Mesothelial cell of epicardium (in vitro differentiated cells): ENCODE measurements around the gene ARG2. TPM values are rescaled to one million over a fixed set of nuclear protein-coding genes. Genes with fewer than 3 reads are reported as not detected.
A peak's percentile ranks its signal among the peaks of the same experiment; 100 is the strongest.

Source experiments
- DNase-seq, 2 experiments: peaks; one replicate each; pipeline ENCODE4 v3.0.0; 2021; ENCODE audit warnings: low spot score in 2 of 2; ENCODE audit not compliant: unreplicated experiment in 2 of 2
- H3K27ac Mint-ChIP-seq: 2 replicates; pipeline ENCODE4 v1.8.0; 2021; ENCODE audit warnings: mixed read lengths
- H3K27me3 Mint-ChIP-seq: 2 replicates; pipeline ENCODE4 v1.8.0; 2021; ENCODE audit warnings: low read depth, mixed read lengths
- H3K36me3 Mint-ChIP-seq: 2 replicates; pipeline ENCODE4 v1.8.0; 2021; ENCODE audit warnings: mixed read lengths
- H3K4me1 Mint-ChIP-seq: 2 replicates; pipeline ENCODE4 v1.8.0; 2021; ENCODE audit warnings: mixed read lengths
- H3K4me3 Mint-ChIP-seq: 2 replicates; pipeline ENCODE4 v1.8.0; 2021; ENCODE audit warnings: mild to moderate bottlenecking, moderate library complexity, mixed read lengths
- H3K9me3 Mint-ChIP-seq: 2 replicates; pipeline ENCODE4 v1.8.0; 2021; ENCODE audit warnings: mixed read lengths
- CTCF ChIP-seq: fragments of 200-600 bp; sonication (generic); IDR thresholded peaks from one replicate; pipeline ENCODE4 v1.5.0; 2021; ENCODE audit warnings: antibody characterized with exemption; ENCODE audit not compliant: unreplicated experiment
- total RNA-seq: library from RNA; stranded (reverse); gene quantifications from 3 replicates; pipeline ENCODE4 v1.2.1, GENCODE V29; 2021

ARG2 gene
- total RNA-seq, 1 donor from 2014 or later: 2.5 TPM

- H3K4me3 Mint-ChIP-seq: peak overlapping the region; percentile 96
- no peaks in the 10 kb centered on the region for H3K9me3 Mint-ChIP-seq
- peak overlapping the region; percentile 99 for H3K27ac Mint-ChIP-seq
- DNase-seq: no peak
- H3K4me1 Mint-ChIP-seq: peaks cover 14% of the 10 kb centered on the region
- H3K36me3 Mint-ChIP-seq: peaks cover 5% of the 10 kb centered on the region
- H3K27me3 Mint-ChIP-seq: no peaks in the 10 kb centered on the region
- no peak for TF ChIP-seq CTCF
Observed at GRCh38 chr14:67675219-67675582, 55.5 kb downstream of the ARG2 start.

- no peaks in the 10 kb centered on the region for H3K9me3 Mint-ChIP-seq
- DNase-seq: no peak
- no peak for TF ChIP-seq CTCF
- peaks cover 4% of the 10 kb centered on the region for H3K4me1 Mint-ChIP-seq
- no peaks in the 10 kb centered on the region for H3K27me3 Mint-ChIP-seq
- peaks cover 25% of the 10 kb centered on the region for H3K36me3 Mint-ChIP-seq
- H3K27ac Mint-ChIP-seq: no peak overlapping the region
- H3K4me3 Mint-ChIP-seq: no peak overlapping the region
Observed at GRCh38 chr14:67679006-67679405, 59.3 kb downstream of the ARG2 start.

- H3K9me3 Mint-ChIP-seq: no peaks in the 10 kb centered on the region
- H3K4me1 Mint-ChIP-seq: peaks cover 6% of the 10 kb centered on the region
- peaks cover 33% of the 10 kb centered on the region for H3K36me3 Mint-ChIP-seq
- no peak overlapping the region for H3K4me3 Mint-ChIP-seq
- no peaks in the 10 kb centered on the region for H3K27me3 Mint-ChIP-seq
- no peak for TF ChIP-seq CTCF
- no peak overlapping the region for H3K27ac Mint-ChIP-seq
- no peak for DNase-seq
Observed at GRCh38 chr14:67680121-67680602, 60.4 kb downstream of the ARG2 start.

- Mint-ChIP-seq H3K4me1 (peaks cover 6% of the 10 kb centered on the region), H3K27me3 (no peaks in the 10 kb centered on the region), H3K36me3 (peaks cover 39% of the 10 kb centered on the region), H3K27ac (no peak overlapping the region), H3K4me3 (no peak overlapping the region), H3K9me3 (no peaks in the 10 kb centered on the region)
- TF ChIP-seq CTCF: no peak
- no peak for DNase-seq
Observed at GRCh38 chr14:67680941-67681340, 61.2 kb downstream of the ARG2 start.

GRCh38 chr14:67683842-67684241, 64.1 kb downstream of the ARG2 start:
- DNase-seq: no peak
- peak overlapping the region; percentile 33 for H3K27ac Mint-ChIP-seq
- no peaks in the 10 kb centered on the region for H3K27me3 Mint-ChIP-seq
- no peak overlapping the region for H3K4me3 Mint-ChIP-seq
- H3K4me1 Mint-ChIP-seq: peaks cover 6% of the 10 kb centered on the region
- no peaks in the 10 kb centered on the region for H3K9me3 Mint-ChIP-seq
- TF ChIP-seq CTCF: no peak
- peaks cover 53% of the 10 kb centered on the region for H3K36me3 Mint-ChIP-seq

GRCh38 chr14:67690011-67690410, 70.3 kb downstream of the ARG2 start:
- no peaks in the 10 kb centered on the region for H3K27me3 Mint-ChIP-seq
- peaks cover 17% of the 10 kb centered on the region for H3K4me1 Mint-ChIP-seq
- no peak for TF ChIP-seq CTCF
- DNase-seq: no peak
- peaks cover 52% of the 10 kb centered on the region for H3K36me3 Mint-ChIP-seq
- no peak overlapping the region for H3K4me3 Mint-ChIP-seq
- H3K27ac Mint-ChIP-seq: no peak overlapping the region
- no peaks in the 10 kb centered on the region for H3K9me3 Mint-ChIP-seq
